PC-3 (cell line): ENCODE results near the gene ANKLE1. TPM values are rescaled to one million over a fixed set of nuclear protein-coding genes. Genes with fewer than 3 reads are reported as not detected.

Experiments used
- ATAC-seq: fragments of 200-7000 bp; cut with Tn5 transposase; 2 replicates; pipeline ENCODE4 v1.9.1; 2020; ENCODE audit warnings: mild to moderate bottlenecking, moderate library complexity
- BruUV-seq: library from RNA; stranded (reverse); fragments of 400-500 nt; replicated peaks from 2 replicates; lab custom pipeline; 2021; lab: Mats Ljungman, UMichigan
- CTCF ChIA-PET: fragments of 300-600 bp; sonication (Branson Sonifier 250); formaldehyde crosslinking; loops from one replicate; lab custom pipeline; 2022; ENCODE audit warnings: antibody characterized with exemption; lab: Charles Lee
- POLR2A ChIA-PET: fragments of 300-600 bp; sonication (Branson Sonifier 250); formaldehyde crosslinking; loops from one replicate; lab custom pipeline; 2022; ENCODE audit warnings: antibody characterized with exemption; ENCODE audit not compliant: unreplicated experiment; lab: Charles Lee
- DNase-seq: peaks from one replicate; pipeline ENCODE4 v3.0.0-alpha.2; 2015
- H2AFZ ChIP-seq: fragments of 300-600 bp; sonication (generic); 2 replicates; pipeline ENCODE4 v1.6.0; 2016; ENCODE audit warnings: antibody characterized with exemption, low read length
- H3F3A ChIP-seq: fragments of 300-600 bp; sonication (generic); one replicate; pipeline ENCODE4 v1.6.0; 2017; ENCODE audit warnings: antibody characterized with exemption, low read length, control low read depth, mild to moderate bottlenecking; ENCODE audit not compliant: unreplicated experiment
- H3K27ac ChIP-seq: fragments of 300-600 bp; sonication (generic); 2 replicates; pipeline ENCODE4 v1.5.1; 2016; ENCODE audit warnings: mild to moderate bottlenecking, low read length
- H3K27me3 ChIP-seq: fragments of 300-600 bp; sonication (generic); 2 replicates; pipeline ENCODE4 v1.6.1; 2016; ENCODE audit warnings: low read length, mixed read lengths
- H3K36me3 ChIP-seq: fragments of 300-600 bp; sonication (generic); 2 replicates; pipeline ENCODE4 v1.6.1; 2016; ENCODE audit warnings: low read depth, mixed run types, low read length, mixed read lengths
- H3K4me1 ChIP-seq: fragments of 300-600 bp; sonication (generic); 2 replicates; pipeline ENCODE4 v1.5.1; 2016; ENCODE audit warnings: low read length; ENCODE audit not compliant: insufficient read depth
- H3K4me2 ChIP-seq: fragments of 300-600 bp; sonication (generic); 2 replicates; pipeline ENCODE4 v1.6.0; 2016; ENCODE audit warnings: low read length
- H3K4me3 ChIP-seq: fragments of 300-600 bp; sonication (generic); 2 replicates; pipeline ENCODE4 v1.5.1; 2016; ENCODE audit warnings: mild to moderate bottlenecking, low read length, mixed read lengths
- H3K79me2 ChIP-seq: fragments of 300-600 bp; sonication (generic); 2 replicates; pipeline ENCODE4 v1.6.1; 2017; ENCODE audit warnings: low read length, mixed read lengths
- H3K9ac ChIP-seq: fragments of 300-600 bp; sonication (generic); 2 replicates; pipeline ENCODE4 v1.6.0; 2016; ENCODE audit warnings: mild to moderate bottlenecking, low read length
- H3K9me2 ChIP-seq: fragments of 300-600 bp; sonication (generic); replicated peaks from 2 replicates; pipeline ENCODE4 v1.6.1; 2016; ENCODE audit warnings: mixed run types, low read length, mixed read lengths
- H3K9me3 ChIP-seq: fragments of 300-600 bp; sonication (generic); 2 replicates; pipeline ENCODE4 v1.6.1; 2016; ENCODE audit warnings: low read length, mixed read lengths
- H4K20me1 ChIP-seq: fragments of 300-600 bp; sonication (generic); 2 replicates; pipeline ENCODE4 v1.6.1; 2016; ENCODE audit warnings: low read length, mixed read lengths
- EZH2 ChIP-seq: fragments of 300-600 bp; sonication (generic); IDR thresholded peaks from one replicate; pipeline ENCODE4 v1.6.1; 2017; ENCODE audit warnings: antibody characterized with exemption, mild to moderate bottlenecking, low read length; ENCODE audit not compliant: unreplicated experiment
- EZH2phosphoT487 ChIP-seq: fragments of 300-600 bp; sonication (generic); IDR thresholded peaks from 2 replicates; pipeline ENCODE4 v1.6.1; 2018; ENCODE audit warnings: mild to moderate bottlenecking, antibody characterized with exemption, low read length, borderline replicate concordance
- intact Hi-C: fragments of 100-400 bp; cut with micrococcal nuclease; formaldehyde crosslinking; loops from 2 replicates; pipeline ENCODE4 v1.9.0; 2023
- total RNA-seq: library from RNA; depleted of rRNA; stranded (reverse); fragments of >200 nt; gene quantifications from 2 replicates; pipeline ENCODE4 v1.2.3, GENCODE V29; 2014
- TF ChIP-seq, protein P1 (sequence below): fragments of 300-600 bp; sonication (generic); conservative IDR thresholded peaks from 2 replicates; pipeline ENCODE4 v1.5.1; 2017; ENCODE audit warnings: antibody characterized with exemption, low read depth, mild to moderate bottlenecking, low read length

Gene ANKLE1
- total RNA-seq, 1 experiment from 2014 or later: 2.2 TPM

DNA sequence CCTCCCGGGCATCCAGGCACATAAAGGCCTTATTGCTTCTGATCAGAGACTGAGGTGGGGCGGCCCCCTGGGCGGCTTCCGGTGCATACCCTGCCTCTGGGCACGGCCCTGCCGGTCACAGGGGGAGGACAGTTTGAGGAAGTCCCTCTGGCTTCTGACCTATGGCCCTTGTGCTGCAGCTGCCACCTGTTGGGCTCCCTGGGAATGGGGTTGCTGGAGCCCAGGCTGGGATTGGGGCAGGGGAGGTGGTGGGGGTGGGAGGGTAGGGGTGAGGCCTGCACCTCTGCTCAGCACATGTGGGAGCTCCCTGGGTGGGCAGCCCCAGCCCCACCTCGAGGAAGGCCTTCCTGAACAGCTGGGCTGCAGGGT lies 42.2 kb downstream of the ANKLE1 start:
- POLR2A ChIA-PET: no interaction called here
- CTCF ChIA-PET: no interaction called here

DNA sequence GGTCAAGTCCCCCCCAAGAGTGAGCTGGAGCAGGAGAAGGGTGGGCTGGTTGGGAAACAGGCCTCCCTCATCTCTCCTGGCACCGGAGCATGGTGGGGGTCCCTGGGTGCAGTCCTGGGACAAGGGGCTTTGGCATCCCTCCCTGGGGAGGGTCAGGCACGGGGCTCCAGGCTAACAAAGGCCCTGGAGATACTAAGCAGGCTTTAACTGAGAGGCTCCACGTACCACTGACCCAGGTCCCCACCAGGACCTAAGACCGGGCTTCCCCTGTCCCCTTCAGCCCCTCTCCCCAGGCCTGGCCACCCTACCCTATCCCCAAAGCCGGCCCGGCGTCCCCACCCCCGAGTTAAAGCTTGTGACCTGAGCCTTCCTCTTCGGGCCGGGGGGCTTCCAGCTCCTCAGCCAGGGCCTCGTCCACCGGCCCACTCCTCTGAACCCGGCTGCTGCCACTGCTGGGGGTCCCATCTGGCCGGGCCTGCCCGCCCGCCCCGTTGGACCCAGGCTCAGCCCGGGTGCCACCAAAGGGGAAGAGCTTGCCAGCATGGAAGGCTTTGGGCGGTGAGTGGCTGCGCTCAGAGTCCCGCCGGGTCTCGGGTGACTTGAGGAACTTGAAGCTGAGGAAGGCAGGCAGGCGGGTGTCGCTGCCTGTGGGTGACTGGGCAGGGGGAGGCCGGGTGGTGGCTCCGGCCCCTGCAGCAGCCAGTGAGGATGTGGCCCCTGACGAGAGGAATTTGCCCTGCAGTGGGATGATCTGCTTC lies 42.8 kb downstream of the ANKLE1 start:
- no peak overlapping the region for H2AFZ ChIP-seq
- ATAC-seq: no peak
- no peak overlapping the region for H3K27ac ChIP-seq
- no peaks in the 10 kb centered on the region for H3F3A ChIP-seq
- no peaks in the 10 kb centered on the region for H3K79me2 ChIP-seq
- H3K4me1 ChIP-seq: no peaks in the 10 kb centered on the region
- H3K9me2 ChIP-seq: no peaks in the 10 kb centered on the region
- H3K4me3 ChIP-seq: no peak overlapping the region
- TSS peak; percentile 29 for BruUV-seq
- H3K9ac ChIP-seq: no peak overlapping the region
- ChIA-PET CTCF (no interaction called here), POLR2A (no interaction called here)
- intact Hi-C loops: no loop called here
- no peak for TF ChIP-seq EZH2
- H3K36me3 ChIP-seq: peaks cover 12% of the 10 kb centered on the region
- H4K20me1 ChIP-seq: no peaks in the 10 kb centered on the region
- H3K27me3 ChIP-seq: no peaks in the 10 kb centered on the region
- H3K9me3 ChIP-seq: no peaks in the 10 kb centered on the region
- no peak overlapping the region for H3K4me2 ChIP-seq
- no peak for DNase-seq

More for the DNA sequence above, 42.2 kb downstream of the ANKLE1 start:
- DNase-seq: no peak
- TF ChIP-seq EZH2: no peak
- TF ChIP-seq, protein P1, sequence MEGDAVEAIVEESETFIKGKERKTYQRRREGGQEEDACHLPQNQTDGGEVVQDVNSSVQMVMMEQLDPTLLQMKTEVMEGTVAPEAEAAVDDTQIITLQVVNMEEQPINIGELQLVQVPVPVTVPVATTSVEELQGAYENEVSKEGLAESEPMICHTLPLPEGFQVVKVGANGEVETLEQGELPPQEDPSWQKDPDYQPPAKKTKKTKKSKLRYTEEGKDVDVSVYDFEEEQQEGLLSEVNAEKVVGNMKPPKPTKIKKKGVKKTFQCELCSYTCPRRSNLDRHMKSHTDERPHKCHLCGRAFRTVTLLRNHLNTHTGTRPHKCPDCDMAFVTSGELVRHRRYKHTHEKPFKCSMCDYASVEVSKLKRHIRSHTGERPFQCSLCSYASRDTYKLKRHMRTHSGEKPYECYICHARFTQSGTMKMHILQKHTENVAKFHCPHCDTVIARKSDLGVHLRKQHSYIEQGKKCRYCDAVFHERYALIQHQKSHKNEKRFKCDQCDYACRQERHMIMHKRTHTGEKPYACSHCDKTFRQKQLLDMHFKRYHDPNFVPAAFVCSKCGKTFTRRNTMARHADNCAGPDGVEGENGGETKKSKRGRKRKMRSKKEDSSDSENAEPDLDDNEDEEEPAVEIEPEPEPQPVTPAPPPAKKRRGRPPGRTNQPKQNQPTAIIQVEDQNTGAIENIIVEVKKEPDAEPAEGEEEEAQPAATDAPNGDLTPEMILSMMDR: no peak
- no peak for TF ChIP-seq EZH2phosphoT487
- H3K9me2 ChIP-seq: no peaks in the 10 kb centered on the region
- H2AFZ ChIP-seq: no peak overlapping the region
- no peaks in the 10 kb centered on the region for H3F3A ChIP-seq
- H3K36me3 ChIP-seq: peaks cover 17% of the 10 kb centered on the region
- peaks cover 1% of the 10 kb centered on the region; the same call in 1 of the 2 replicates for H3K79me2 ChIP-seq
- no peaks in the 10 kb centered on the region for H3K27me3 ChIP-seq
- H3K4me3 ChIP-seq: no peak overlapping the region
- no peaks in the 10 kb centered on the region for H3K4me1 ChIP-seq
- no peaks in the 10 kb centered on the region for H4K20me1 ChIP-seq
- no peak overlapping the region for H3K27ac ChIP-seq
- H3K4me2 ChIP-seq: no peak overlapping the region
- intact Hi-C loops: no loop called here
- no peak for ATAC-seq
- BruUV-seq: no TSS peak
- H3K9ac ChIP-seq: no peak overlapping the region
- no peaks in the 10 kb centered on the region for H3K9me3 ChIP-seq

DNA sequence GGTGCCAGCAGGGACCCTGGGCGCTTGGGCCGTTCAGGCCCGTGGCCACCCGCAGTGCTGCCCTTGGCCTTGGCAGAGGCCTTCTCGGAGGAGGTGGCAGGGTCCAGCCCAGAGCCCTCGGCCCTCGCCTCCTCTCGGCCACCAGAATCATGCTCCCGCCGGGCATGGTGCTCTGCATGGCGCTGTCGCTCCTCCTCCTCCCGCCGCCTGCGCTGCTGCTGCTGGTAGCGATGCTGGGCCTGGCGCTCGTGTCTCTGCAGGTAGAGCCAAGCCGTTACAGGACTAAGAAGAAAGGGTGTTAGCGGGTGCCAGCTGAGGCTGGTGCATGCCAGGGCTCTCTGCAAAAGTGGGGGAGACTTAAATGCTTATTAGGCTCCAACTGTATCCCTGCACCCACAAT lies 43.4 kb downstream of the ANKLE1 start:
- POLR2A ChIA-PET: no interaction called here
- Histone ChIP-seq H3K4me1 (no peaks in the 10 kb centered on the region), H4K20me1 (no peaks in the 10 kb centered on the region), H2AFZ (no peak overlapping the region), H3K79me2 (no peaks in the 10 kb centered on the region), H3K9me3 (no peaks in the 10 kb centered on the region), H3K4me3 (no peak overlapping the region), H3K4me2 (no peak overlapping the region), H3K9ac (no peak overlapping the region), H3K27me3 (no peaks in the 10 kb centered on the region), H3K36me3 (peaks cover 6% of the 10 kb centered on the region), H3K27ac (no peak overlapping the region), H3F3A (no peaks in the 10 kb centered on the region), H3K9me2 (no peaks in the 10 kb centered on the region)
- TF ChIP-seq EZH2 (no peak), EZH2phosphoT487 (no peak)
- TF ChIP-seq, protein P1: no peak
- intact Hi-C loops: no loop called here
- no peak for ATAC-seq
- DNase-seq: no peak
- CTCF ChIA-PET: no interaction called here
- BruUV-seq: no TSS peak
